Uterus (tissue), 4 donors: ENCODE measurements around the gene LRP6. TPM values are rescaled to one million over a fixed set of nuclear protein-coding genes. Genes with fewer than 3 reads are reported as not detected.

ENCODE experiments used
- DNase-seq, 2 donors: peaks; one replicate each; pipeline ENCODE4 v3.0.0-alpha.2; 2019 to 2020
- H3K27ac ChIP-seq, 2 donors: fragments of 200-600 bp; sonication (generic); 1 replicate in 1 of 2; 2 replicates in 1 of 2; pipeline ENCODE4 v1.5.1; 2016 to 2018
- H3K27me3 ChIP-seq, 2 donors: fragments of 200-600 bp; sonication (generic); one replicate each; pipeline ENCODE4 v1.5.1; 2018 to 2019; ENCODE audit warnings: control low read depth in 1 of 2
- H3K36me3 ChIP-seq, 2 donors: fragments of 200-600 bp; sonication (generic); one replicate each; pipeline ENCODE4 v1.5.1; 2019; ENCODE audit warnings: control low read depth in 1 of 2
- H3K4me1 ChIP-seq, 2 donors: fragments of 200-600 bp; sonication (generic); one replicate each; pipeline ENCODE4 v1.5.1; 2018 to 2019; ENCODE audit warnings: control low read depth in 1 of 2
- H3K4me3 ChIP-seq, 2 donors: fragments of 200-600 bp; sonication (generic); 1 replicate in 1 of 2; 2 replicates in 1 of 2; pipeline ENCODE4 v1.5.1; 2018 to 2019; ENCODE audit warnings: mild to moderate bottlenecking in 1 of 2
- H3K9me3 ChIP-seq, 2 donors: fragments of 200-600 bp; sonication (generic); one replicate each; pipeline ENCODE4 v1.5.1; 2019; ENCODE audit warnings: control low read depth in 1 of 2
- CTCF ChIP-seq, 4 experiments: fragments of 200-600 bp in 2 of 4; fragments of 450-650 bp in 2 of 4; sonication (generic) in 2 of 4; IDR thresholded peaks; one replicate each; pipeline ENCODE4 v1.5.1; 2016 to 2019; ENCODE audit warnings: antibody characterized with exemption in 4 of 4, mild to moderate bottlenecking in 2 of 4, moderate library complexity in 1 of 4
- POLR2A ChIP-seq, 2 donors: fragments of 450-650 bp; IDR thresholded peaks; one replicate each; pipeline ENCODE4 v1.6.1; 2016; ENCODE audit warnings: antibody characterized with exemption in 2 of 2, mild to moderate bottlenecking in 1 of 2, moderate library complexity in 1 of 2
- intact Hi-C: fragments of 100-400 bp; cut with DNase I; formaldehyde crosslinking; loops from one replicate; pipeline ENCODE4 v1.15.1; 2023; ENCODE audit warnings: low total_unique reads
- total RNA-seq, 4 donors: library from RNA; depleted of rRNA in 3 of 4; stranded (reverse); fragments of >200 nt in 3 of 4; gene quantifications; one replicate each; pipeline versions ENCODE4 v1.1.0 to v1.2.4, GENCODE V29; 2014 to 2023
- donor health status: DM: yes; HTN: yes; CAD: no.

The LRP6 gene
- total RNA-seq, 4 donors from 2014 or later, result 18.7 to 141 (median 50.1) TPM

- no peaks in the 10 kb centered on the region for H3K4me1 ChIP-seq
- no peaks in the 10 kb centered on the region for H3K36me3 ChIP-seq
- H3K4me3 ChIP-seq, result no peak overlapping the region
- H3K9me3 ChIP-seq, result no peaks in the 10 kb centered on the region
- intact Hi-C loops, result no loop called here
- no peak for TF ChIP-seq POLR2A (IDR thresholded peaks at IDR 0.05)
- TF ChIP-seq CTCF (IDR thresholded peaks at IDR 0.05), result no peak
- no peak for DNase-seq
- no peaks in the 10 kb centered on the region for H3K27me3 ChIP-seq
- H3K27ac ChIP-seq, result no peak overlapping the region
Measured at GRCh38 chr12:12079291-12079690, 187.6 kb downstream of the LRP6 start.

- no peak for DNase-seq
- intact Hi-C loops, result no loop called here
- no peak for TF ChIP-seq POLR2A (IDR thresholded peaks at IDR 0.05)
- no peaks in the 10 kb centered on the region for H3K27me3 ChIP-seq
- H3K36me3 ChIP-seq, result no peaks in the 10 kb centered on the region
- H3K9me3 ChIP-seq, result no peaks in the 10 kb centered on the region
- H3K4me3 ChIP-seq, result no peak overlapping the region
- no peak overlapping the region for H3K27ac ChIP-seq
- no peaks in the 10 kb centered on the region for H3K4me1 ChIP-seq
Measured at GRCh38 chr12:12072064-12072760, 194.6 kb downstream of the LRP6 start.

GRCh38 chr12:12070674-12071656 is 195.9 kb downstream of the LRP6 start, which contains the start of gene BCL2L14:
BCL2L14 (plus strand) TSS chr12:12070939; CDS start chr12:12079306, 8,367 bp downstream.
- Histone ChIP-seq H3K4me1 (no peaks in the 10 kb centered on the region), H3K36me3 (no peaks in the 10 kb centered on the region), H3K27me3 (no peaks in the 10 kb centered on the region), H3K9me3 (no peaks in the 10 kb centered on the region), H3K4me3 (no peak within 1 kb of the TSS), H3K27ac (no peak within 1 kb of the TSS)
- no peak for DNase-seq
- no peak for TF ChIP-seq POLR2A (IDR thresholded peaks at IDR 0.05)
- TF ChIP-seq CTCF (IDR thresholded peaks at IDR 0.05), result no peak
- intact Hi-C loops, result no loop called here

GRCh38 chr12:12069821-12070548 is 196.9 kb downstream of the LRP6 start:
- no peaks in the 10 kb centered on the region for H3K27me3 ChIP-seq
- H3K36me3 ChIP-seq, result no peaks in the 10 kb centered on the region
- intact Hi-C loops, result no loop called here
- H3K27ac ChIP-seq, result no peak overlapping the region
- no peak overlapping the region for H3K4me3 ChIP-seq
- no peak for TF ChIP-seq CTCF (IDR thresholded peaks at IDR 0.05)
- DNase-seq, result no peak
- H3K4me1 ChIP-seq, result no peaks in the 10 kb centered on the region
- no peaks in the 10 kb centered on the region for H3K9me3 ChIP-seq

- TF ChIP-seq CTCF (IDR thresholded peaks at IDR 0.05) (no peak), POLR2A (IDR thresholded peaks at IDR 0.05) (no peak)
- no peak overlapping the region for H3K4me3 ChIP-seq
- H3K27ac ChIP-seq, result no peak overlapping the region
- no peaks in the 10 kb centered on the region for H3K36me3 ChIP-seq
- H3K27me3 ChIP-seq, result no peaks in the 10 kb centered on the region
- H3K9me3 ChIP-seq, result no peaks in the 10 kb centered on the region
- H3K4me1 ChIP-seq, result no peaks in the 10 kb centered on the region
- intact Hi-C loops, result no loop called here
- no peak for DNase-seq
Measured at GRCh38 chr12:12068751-12069150, 198.1 kb downstream of the LRP6 start.
